Ishikawa (cell line): Measurements from ENCODE around the gene FHL5.

ENCODE experiments used
- CEBPB ChIP-seq: IDR thresholded peaks from 2 replicates; pipeline ENCODE4 v1.6.1; 2012
- CREB1 ChIP-seq: IDR thresholded peaks from 2 replicates; pipeline ENCODE4 v1.6.1; 2012; ENCODE audit warnings: low read depth
- EGR1 ChIP-seq: IDR thresholded peaks from 2 replicates; pipeline ENCODE4 v1.6.1; 2012
- EP300 ChIP-seq: IDR thresholded peaks from 2 replicates; pipeline ENCODE4 v1.6.1; 2012; ENCODE audit warnings: borderline replicate concordance
- FOXM1 ChIP-seq: IDR thresholded peaks from 2 replicates; pipeline ENCODE4 v1.6.1; 2012; ENCODE audit warnings: low read depth, borderline replicate concordance
- MAX ChIP-seq: IDR thresholded peaks from 2 replicates; pipeline ENCODE4 v1.6.1; 2012
- NFIC ChIP-seq: IDR thresholded peaks from 2 replicates; pipeline ENCODE4 v1.6.1; 2012
- RAD21 ChIP-seq: IDR thresholded peaks from 2 replicates; pipeline ENCODE4 v1.6.1; 2012; ENCODE audit warnings: low read depth
- TAF1 ChIP-seq: IDR thresholded peaks from 2 replicates; pipeline ENCODE4 v1.6.1; 2012; ENCODE audit warnings: low read depth, mild to moderate bottlenecking
- TCF12 ChIP-seq: IDR thresholded peaks from 2 replicates; pipeline ENCODE4 v1.6.1; 2012; ENCODE audit warnings: low read depth
- TEAD4 ChIP-seq: IDR thresholded peaks from 2 replicates; pipeline ENCODE4 v1.6.1; 2012
- USF1 ChIP-seq: IDR thresholded peaks from 2 replicates; pipeline ENCODE4 v1.6.1; 2012
- YY1 ChIP-seq: IDR thresholded peaks from 2 replicates; pipeline ENCODE4 v1.6.1; 2012; ENCODE audit warnings: low read depth
- ZBTB7A ChIP-seq: IDR thresholded peaks from 2 replicates; pipeline ENCODE4 v1.6.1; 2012; ENCODE audit warnings: low read depth
- TF ChIP-seq, protein P1 (sequence below): IDR thresholded peaks from 2 replicates; pipeline ENCODE4 v1.6.1; 2012; ENCODE audit warnings: low read depth, mild to moderate bottlenecking

FHL5 gene

DNA sequence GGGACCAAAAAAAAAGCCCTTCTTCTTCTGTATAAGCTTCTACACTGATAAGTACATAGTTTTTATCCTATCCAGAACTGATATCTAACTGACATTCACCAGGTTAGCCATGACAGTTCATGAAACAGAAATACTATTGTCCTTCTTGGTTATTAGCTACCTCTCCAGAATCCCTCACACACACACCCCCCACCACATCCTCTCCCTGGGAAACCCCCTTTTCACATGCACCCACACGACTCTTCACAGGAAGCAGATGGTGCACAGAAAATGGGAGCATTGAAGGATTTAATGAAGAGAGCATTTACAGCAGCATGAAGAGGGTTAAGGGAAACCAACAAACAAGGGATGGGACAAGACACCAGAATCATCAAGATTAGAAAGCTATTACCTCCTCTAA lies 88.9 kb downstream of the FHL5 start:
- TF ChIP-seq USF1 (no peak), EP300 (no peak), ZBTB7A (no peak), MAX (no peak), TAF1 (no peak), EGR1 (no peak), CREB1 (no peak), NFIC (no peak), YY1 (no peak), RAD21 (no peak), CEBPB (no peak), TCF12 (no peak), TEAD4 (no peak), FOXM1 (no peak)
- TF ChIP-seq, protein P1, sequence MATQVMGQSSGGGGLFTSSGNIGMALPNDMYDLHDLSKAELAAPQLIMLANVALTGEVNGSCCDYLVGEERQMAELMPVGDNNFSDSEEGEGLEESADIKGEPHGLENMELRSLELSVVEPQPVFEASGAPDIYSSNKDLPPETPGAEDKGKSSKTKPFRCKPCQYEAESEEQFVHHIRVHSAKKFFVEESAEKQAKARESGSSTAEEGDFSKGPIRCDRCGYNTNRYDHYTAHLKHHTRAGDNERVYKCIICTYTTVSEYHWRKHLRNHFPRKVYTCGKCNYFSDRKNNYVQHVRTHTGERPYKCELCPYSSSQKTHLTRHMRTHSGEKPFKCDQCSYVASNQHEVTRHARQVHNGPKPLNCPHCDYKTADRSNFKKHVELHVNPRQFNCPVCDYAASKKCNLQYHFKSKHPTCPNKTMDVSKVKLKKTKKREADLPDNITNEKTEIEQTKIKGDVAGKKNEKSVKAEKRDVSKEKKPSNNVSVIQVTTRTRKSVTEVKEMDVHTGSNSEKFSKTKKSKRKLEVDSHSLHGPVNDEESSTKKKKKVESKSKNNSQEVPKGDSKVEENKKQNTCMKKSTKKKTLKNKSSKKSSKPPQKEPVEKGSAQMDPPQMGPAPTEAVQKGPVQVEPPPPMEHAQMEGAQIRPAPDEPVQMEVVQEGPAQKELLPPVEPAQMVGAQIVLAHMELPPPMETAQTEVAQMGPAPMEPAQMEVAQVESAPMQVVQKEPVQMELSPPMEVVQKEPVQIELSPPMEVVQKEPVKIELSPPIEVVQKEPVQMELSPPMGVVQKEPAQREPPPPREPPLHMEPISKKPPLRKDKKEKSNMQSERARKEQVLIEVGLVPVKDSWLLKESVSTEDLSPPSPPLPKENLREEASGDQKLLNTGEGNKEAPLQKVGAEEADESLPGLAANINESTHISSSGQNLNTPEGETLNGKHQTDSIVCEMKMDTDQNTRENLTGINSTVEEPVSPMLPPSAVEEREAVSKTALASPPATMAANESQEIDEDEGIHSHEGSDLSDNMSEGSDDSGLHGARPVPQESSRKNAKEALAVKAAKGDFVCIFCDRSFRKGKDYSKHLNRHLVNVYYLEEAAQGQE = no peak

DNA sequence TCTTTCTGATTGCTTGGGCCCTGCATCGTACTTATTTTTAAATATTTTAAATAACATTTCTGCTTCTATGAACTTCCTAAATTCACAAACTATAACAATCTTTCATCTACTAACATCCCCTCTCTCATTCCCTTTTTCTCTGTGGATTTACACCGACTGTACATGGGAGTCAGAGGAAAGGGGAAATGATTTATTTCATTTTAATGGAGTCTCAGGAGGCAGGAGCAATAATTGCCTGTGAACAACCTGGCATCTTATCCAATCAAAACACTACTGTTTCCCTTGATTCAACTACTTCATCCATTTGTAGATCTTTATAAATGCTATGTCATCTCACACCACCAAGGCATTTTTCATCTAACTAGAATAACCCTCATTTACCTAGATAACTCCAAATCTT lies 89.6 kb downstream of the FHL5 start:
- no peak for TF ChIP-seq EP300

DNA sequence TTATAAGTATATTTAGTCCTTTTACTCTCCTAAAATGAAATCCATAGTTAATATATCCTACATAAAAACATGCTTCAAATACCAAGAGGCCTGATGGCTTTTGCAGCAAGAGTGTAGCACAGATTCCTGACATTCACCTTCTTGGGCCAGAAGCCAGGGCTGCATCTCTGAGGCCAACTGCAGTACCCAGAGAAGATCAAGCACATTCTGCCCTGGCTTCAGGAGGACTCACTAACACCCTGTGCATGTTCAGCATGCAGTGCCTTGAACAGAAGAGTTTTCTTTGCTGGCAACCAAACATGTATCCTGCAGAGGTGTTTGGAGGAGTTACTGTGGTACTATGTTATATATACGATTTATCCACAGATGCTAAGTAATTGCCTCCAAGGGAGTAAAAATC lies 90.3 kb downstream of the FHL5 start:
- TF ChIP-seq EP300 (no peak), YY1 (no peak), TEAD4 (no peak), NFIC (no peak), EGR1 (no peak), TCF12 (no peak), RAD21 (no peak), FOXM1 (no peak), CEBPB (no peak)

DNA sequence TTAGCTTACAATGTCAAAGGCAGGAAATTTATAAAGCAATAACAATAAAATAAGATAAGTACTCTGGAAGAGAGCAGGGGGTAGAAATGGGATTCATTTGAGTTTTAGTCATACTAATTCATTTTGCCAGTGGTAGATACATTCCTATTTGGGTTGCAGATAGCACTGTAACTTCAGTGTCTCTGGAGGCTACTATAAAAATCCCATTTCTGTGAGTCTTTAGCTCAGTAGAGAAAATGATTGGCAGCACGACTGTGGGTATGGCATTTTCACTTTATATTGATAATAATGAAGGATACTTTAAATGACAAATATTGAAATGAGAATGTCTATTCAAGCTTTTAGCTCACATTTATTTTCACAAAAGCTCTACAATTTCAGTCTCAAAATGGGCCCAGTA lies 93.6 kb downstream of the FHL5 start:
- no peak for TF ChIP-seq CEBPB

DNA sequence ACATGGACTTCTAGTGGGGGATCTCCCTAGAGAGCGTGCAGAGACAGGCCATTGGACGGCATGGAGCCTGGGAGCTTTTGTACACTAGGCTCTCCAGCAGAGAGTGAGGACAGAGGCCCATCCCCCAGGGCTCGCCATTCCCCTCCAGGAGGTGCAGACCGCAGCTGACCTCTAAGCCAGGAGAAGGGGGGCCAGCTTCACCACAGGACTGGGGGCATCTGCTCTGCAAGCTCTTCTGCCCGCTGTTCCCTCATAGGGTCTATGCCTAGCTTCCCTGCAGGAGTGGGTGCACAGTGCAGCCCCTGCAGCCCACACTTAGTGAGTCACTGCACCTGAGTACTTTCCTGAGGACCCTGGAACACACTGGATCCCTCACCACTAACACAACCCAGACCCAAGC lies 94.4 kb downstream of the FHL5 start:
- TF ChIP-seq EGR1 = no peak
- TF ChIP-seq FOXM1 = no peak
- TF ChIP-seq YY1 = no peak
- TF ChIP-seq EP300 = no peak

GRCh38 chr6:96659084-96659845 lies 96.3 kb downstream of the FHL5 start:
- TF ChIP-seq CREB1 = no peak
- no peak for TF ChIP-seq TEAD4
- TF ChIP-seq NFIC = no peak
- no peak for TF ChIP-seq MAX
- TF ChIP-seq TCF12 = no peak
- no peak for TF ChIP-seq YY1
- TF ChIP-seq, protein P1 = no peak
- TF ChIP-seq ZBTB7A = no peak
- no peak for TF ChIP-seq CEBPB
- no peak for TF ChIP-seq FOXM1
- TF ChIP-seq TAF1 = no peak
- no peak for TF ChIP-seq RAD21
